Measurements from ENCODE around the gene CNNM1. TPM values are rescaled to one million over a fixed set of nuclear protein-coding genes. Genes with fewer than 3 reads are reported as not detected.

CNNM1 gene
- polyA plus RNA-seq, 1 experiment: 0.14 TPM

GRCh38 chr10:99365736-99366135 is 36.6 kb downstream of the CNNM1 start:
- H3K27ac ChIP-seq (ENCODE audit: low read depth, low read length): no peak overlapping the region
- CTCF ChIA-PET: interaction anchor here (0.6 kb wide), 1 partner anchor 200 kb away, joined by 3 read pairs; no protein-coding TSS in a partner anchor
- DNase-seq (ENCODE audit: low read depth, low spot score): no peak
- H3K9me3 ChIP-seq (ENCODE audit: control insufficient read depth, insufficient read depth, low read length): no peaks in the 10 kb centered on the region
- no peak for TF ChIP-seq CTCF (IDR thresholded peaks at IDR 0.05; ENCODE audit: low read depth, low read length)
- POLR2A ChIA-PET: no interaction called here
- H3K27me3 ChIP-seq (ENCODE audit: control insufficient read depth, insufficient read depth, low read length): no peaks in the 10 kb centered on the region
- no peak overlapping the region for H3K4me3 ChIP-seq (ENCODE audit: low read depth, low read length)

- Histone ChIP-seq H3K27me3 (ENCODE audit: control insufficient read depth, insufficient read depth, low read length) (no peaks in the 10 kb centered on the region), H3K27ac (ENCODE audit: low read depth, low read length) (no peak overlapping the region), H3K9me3 (ENCODE audit: control insufficient read depth, insufficient read depth, low read length) (no peaks in the 10 kb centered on the region), H3K4me3 (ENCODE audit: low read depth, low read length) (no peak overlapping the region)
- no peak for DNase-seq (ENCODE audit: low read depth, low spot score)
- ChIA-PET POLR2A (no interaction called here), CTCF (no interaction called here)
- TF ChIP-seq CTCF (IDR thresholded peaks at IDR 0.05; ENCODE audit: low read depth, low read length): no peak
Observed at GRCh38 chr10:99366666-99367065, 37.5 kb downstream of the CNNM1 start.

GRCh38 chr10:99368646-99369045 is 39.5 kb downstream of the CNNM1 start:
- no peak for TF ChIP-seq CTCF (IDR thresholded peaks at IDR 0.05; ENCODE audit: low read depth, low read length)
- Histone ChIP-seq H3K27me3 (ENCODE audit: control insufficient read depth, insufficient read depth, low read length) (no peaks in the 10 kb centered on the region), H3K4me3 (ENCODE audit: low read depth, low read length) (no peak overlapping the region), H3K9me3 (ENCODE audit: control insufficient read depth, insufficient read depth, low read length) (no peaks in the 10 kb centered on the region), H3K27ac (ENCODE audit: low read depth, low read length) (no peak overlapping the region)
- POLR2A ChIA-PET: no interaction called here
- CTCF ChIA-PET: interaction anchor here (1.1 kb wide), 1 partner anchor 14 kb away, joined by 3 read pairs; no protein-coding TSS in a partner anchor
- no peak for DNase-seq (ENCODE audit: low read depth, low spot score)

- DNase-seq (ENCODE audit: low read depth, low spot score): no peak
- CTCF ChIA-PET: interaction anchor here (0.5 to 1.1 kb wide), 2 partner anchors 14 to 188 kb away, joined by 3 read pairs; no protein-coding TSS in a partner anchor
- no peak for TF ChIP-seq CTCF (IDR thresholded peaks at IDR 0.05; ENCODE audit: low read depth, low read length)
- Histone ChIP-seq H3K4me3 (ENCODE audit: low read depth, low read length) (no peak overlapping the region), H3K27ac (ENCODE audit: low read depth, low read length) (no peak overlapping the region), H3K9me3 (ENCODE audit: control insufficient read depth, insufficient read depth, low read length) (no peaks in the 10 kb centered on the region), H3K27me3 (ENCODE audit: control insufficient read depth, insufficient read depth, low read length) (no peaks in the 10 kb centered on the region)
- POLR2A ChIA-PET: no interaction called here
Observed at GRCh38 chr10:99369126-99369525, 40.0 kb downstream of the CNNM1 start.

GRCh38 chr10:99369551-99369950 is 40.4 kb downstream of the CNNM1 start:
- Histone ChIP-seq H3K27ac (ENCODE audit: low read depth, low read length) (no peak overlapping the region), H3K9me3 (ENCODE audit: control insufficient read depth, insufficient read depth, low read length) (no peaks in the 10 kb centered on the region), H3K27me3 (ENCODE audit: control insufficient read depth, insufficient read depth, low read length) (no peaks in the 10 kb centered on the region), H3K4me3 (ENCODE audit: low read depth, low read length) (no peak overlapping the region)
- no peak for DNase-seq (ENCODE audit: low read depth, low spot score)
- ChIA-PET CTCF (interaction anchor here (0.5 to 1.1 kb wide), 2 partner anchors 15 to 188 kb away, joined by 3 read pairs; no protein-coding TSS in a partner anchor), POLR2A (no interaction called here)
- no peak for TF ChIP-seq CTCF (IDR thresholded peaks at IDR 0.05; ENCODE audit: low read depth, low read length)

All from AG04450 (cell line).